Dermis microvascular lymphatic vessel endothelial cell (primary cell): ENCODE data around the gene SRCIN1. TPM values are rescaled to one million over a fixed set of nuclear protein-coding genes. Genes with fewer than 3 reads are reported as not detected.
"Not testable (repeated sequence)": the region's sequence is repeated elsewhere in the genome, so short reads cannot be mapped to it uniquely, and the experiment has no call there.

Experiments used
- DNase-seq, 2 donors: peaks; one replicate each; pipeline versions ENCODE4 v3.0.0 to v3.0.0-alpha.2; 2010; ENCODE audit warnings: low read depth in 2 of 2
- total RNA-seq: library from RNA; depleted of rRNA; stranded (reverse); fragments of >200 nt; gene quantifications from 2 replicates; pipeline ENCODE4 v1.2.1, GENCODE V29; 2014

SRCIN1 gene
- total RNA-seq, 1 donor from 2014 or later: under 0.01 TPM

- DNase-seq: no peak
Measured at GRCh38 chr17:38509772-38510420, 95.9 kb downstream of the SRCIN1 start.

- DNase-seq: peak; percentile 63 to 77
Measured at GRCh38 chr17:38508954-38509771, 96.6 kb downstream of the SRCIN1 start.

- DNase-seq: no peak
Measured at GRCh38 chr17:38508570-38508950, 97.2 kb downstream of the SRCIN1 start.

GRCh38 chr17:38507921-38508569, 97.7 kb downstream of the SRCIN1 start:
- no peak for DNase-seq

- no peak for DNase-seq
Measured at GRCh38 chr17:38507436-38507835, 98.3 kb downstream of the SRCIN1 start.

- no peak for DNase-seq
Measured at GRCh38 chr17:38504216-38504615, 101.5 kb downstream of the SRCIN1 start.

GRCh38 chr17:38503286-38503913, 102.4 kb downstream of the SRCIN1 start:
- DNase-seq: not testable (repeated sequence)

GRCh38 chr17:38501718-38502117, 104.0 kb downstream of the SRCIN1 start:
- not testable (repeated sequence) for DNase-seq

- not testable (repeated sequence) for DNase-seq
Measured at GRCh38 chr17:38499230-38499629, 106.5 kb downstream of the SRCIN1 start.

GRCh38 chr17:38498353-38498752, 107.4 kb downstream of the SRCIN1 start:
- no peak for DNase-seq

- not testable (repeated sequence) for DNase-seq
Measured at GRCh38 chr17:38497656-38498055, 108.1 kb downstream of the SRCIN1 start.

GRCh38 chr17:38494152-38494551, 111.6 kb downstream of the SRCIN1 start:
- DNase-seq: not testable (repeated sequence)

GRCh38 chr17:38492067-38493040, 113.4 kb downstream of the SRCIN1 start:
- DNase-seq: peak; percentile 78 to 89

- DNase-seq: not testable (repeated sequence)
Measured at GRCh38 chr17:38491346-38492066, 114.2 kb downstream of the SRCIN1 start.

- DNase-seq: not testable (repeated sequence)
Measured at GRCh38 chr17:38489774-38490173, 116.0 kb downstream of the SRCIN1 start.

- not testable (repeated sequence) for DNase-seq
Measured at GRCh38 chr17:38485681-38486298, 120.0 kb downstream of the SRCIN1 start.

GRCh38 chr17:38485146-38485468, 120.6 kb downstream of the SRCIN1 start:
- DNase-seq: no peak

GRCh38 chr17:38484242-38485145, 121.3 kb downstream of the SRCIN1 start:
- peak; percentile 50 to 64 for DNase-seq

- not testable (repeated sequence) for DNase-seq
Measured at GRCh38 chr17:38482700-38483043, 123.1 kb downstream of the SRCIN1 start.
